ENCODE data around the gene XXYLT1.

Gene XXYLT1

DNA sequence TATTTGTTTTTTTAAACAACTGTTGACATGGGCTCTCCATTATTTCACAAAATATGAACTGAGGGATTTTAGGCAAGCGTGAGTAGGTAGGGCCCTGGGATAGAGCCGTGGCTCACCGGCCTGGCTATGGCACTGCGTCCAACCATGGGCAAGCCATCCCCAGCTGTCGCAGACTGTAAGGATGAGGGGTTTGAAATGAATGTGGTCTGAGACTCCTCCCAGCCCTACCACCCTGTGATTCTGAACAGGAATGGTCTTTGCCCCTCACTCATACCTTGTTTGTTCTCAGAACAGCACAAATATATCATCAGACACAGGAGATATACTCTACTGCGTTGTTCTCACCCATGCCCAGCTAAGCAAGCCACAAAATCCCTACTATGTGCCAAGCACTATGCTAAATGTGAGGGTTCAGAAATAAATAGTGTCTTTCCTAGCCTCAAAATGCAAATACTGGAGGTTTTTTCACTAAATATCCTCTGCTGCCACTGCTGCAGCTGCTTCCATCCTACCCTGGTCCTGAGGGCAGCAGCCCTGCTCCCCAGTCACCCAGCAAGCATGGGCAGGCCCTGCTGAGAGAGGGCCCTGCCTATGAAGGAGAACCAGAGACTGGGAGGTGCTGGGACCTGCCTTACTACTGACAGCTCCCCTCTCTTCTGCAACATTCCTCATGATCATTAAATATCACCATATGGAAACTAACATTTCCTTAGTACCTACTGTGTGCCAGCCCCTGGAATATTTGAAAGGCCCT lies 102.8 kb downstream of the XXYLT1 start:
- DNase-seq (ENCODE audit: low read depth in 2 of 2): no peak

DNA sequence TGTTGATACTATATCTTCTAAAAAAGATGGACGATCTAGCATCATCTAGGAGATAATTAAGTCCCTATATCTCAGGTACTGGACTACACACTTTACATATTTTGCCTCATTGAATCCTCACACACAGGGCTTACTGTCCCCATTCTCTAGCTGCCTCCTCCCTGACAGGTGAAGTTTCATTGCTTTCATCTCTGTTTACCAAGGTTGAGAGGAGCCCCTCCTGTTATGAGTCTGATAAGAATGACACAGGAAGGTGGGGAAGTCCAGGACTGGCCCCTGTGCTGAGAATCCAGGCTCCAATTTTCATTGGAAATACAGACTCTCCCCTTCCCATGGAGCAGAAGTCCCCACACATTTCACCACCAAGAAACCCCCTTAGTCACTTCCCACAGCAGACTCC lies 105.2 kb downstream of the XXYLT1 start:
- no peak for DNase-seq (ENCODE audit: low read depth in 2 of 2)

DNA sequence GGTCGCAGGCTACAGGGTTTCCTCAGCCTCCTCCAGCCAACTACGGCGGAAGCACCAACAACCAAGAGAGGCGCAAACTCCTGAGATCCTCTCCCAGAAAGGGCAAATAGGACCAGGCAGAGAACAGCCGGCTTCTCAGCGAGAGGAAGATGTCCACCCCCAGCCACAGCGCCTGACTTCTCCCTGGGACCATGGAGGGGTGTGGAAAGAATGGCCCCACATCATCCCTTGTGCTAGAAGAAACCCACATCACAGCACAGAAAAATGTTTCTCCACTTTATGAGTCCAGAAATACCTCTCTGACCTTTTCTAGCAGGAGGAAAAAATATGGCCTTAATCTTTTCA lies 105.7 kb downstream of the XXYLT1 start:
- DNase-seq (ENCODE audit: low read depth in 2 of 2): no peak

DNA sequence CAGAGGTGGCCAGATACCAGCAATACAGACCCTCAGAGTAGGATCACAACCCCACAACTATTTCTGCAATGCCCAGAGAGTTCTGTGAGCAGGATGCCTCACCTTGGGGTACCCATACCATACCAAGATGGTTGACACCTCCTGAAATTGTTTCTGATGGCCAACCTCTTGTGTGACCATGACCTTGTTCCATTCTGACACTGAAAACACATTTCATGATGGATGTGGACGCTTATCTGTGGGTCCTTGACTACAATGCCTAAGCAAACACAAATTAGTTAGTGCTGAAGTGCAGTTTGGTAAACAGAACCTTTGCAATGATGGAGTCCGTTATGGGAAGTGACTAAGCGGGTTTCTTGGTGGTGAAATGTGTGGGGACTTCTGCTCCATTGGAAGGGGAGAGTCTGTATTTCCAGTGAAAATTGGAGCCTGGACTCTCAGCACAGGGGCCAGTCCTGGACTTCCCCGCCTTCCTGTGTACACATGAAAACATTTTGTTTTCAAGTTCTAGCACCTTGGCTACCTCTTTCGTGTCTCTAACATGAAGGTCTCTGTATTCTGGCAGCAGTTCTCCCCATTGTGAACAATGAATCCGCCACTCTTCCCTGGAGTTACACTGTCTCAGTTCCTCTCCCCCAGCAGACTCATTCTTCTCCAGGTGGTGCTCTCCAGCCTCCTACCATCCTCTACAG lies 106.2 kb downstream of the XXYLT1 start:
- no peak for DNase-seq (ENCODE audit: low read depth in 2 of 2)

DNA sequence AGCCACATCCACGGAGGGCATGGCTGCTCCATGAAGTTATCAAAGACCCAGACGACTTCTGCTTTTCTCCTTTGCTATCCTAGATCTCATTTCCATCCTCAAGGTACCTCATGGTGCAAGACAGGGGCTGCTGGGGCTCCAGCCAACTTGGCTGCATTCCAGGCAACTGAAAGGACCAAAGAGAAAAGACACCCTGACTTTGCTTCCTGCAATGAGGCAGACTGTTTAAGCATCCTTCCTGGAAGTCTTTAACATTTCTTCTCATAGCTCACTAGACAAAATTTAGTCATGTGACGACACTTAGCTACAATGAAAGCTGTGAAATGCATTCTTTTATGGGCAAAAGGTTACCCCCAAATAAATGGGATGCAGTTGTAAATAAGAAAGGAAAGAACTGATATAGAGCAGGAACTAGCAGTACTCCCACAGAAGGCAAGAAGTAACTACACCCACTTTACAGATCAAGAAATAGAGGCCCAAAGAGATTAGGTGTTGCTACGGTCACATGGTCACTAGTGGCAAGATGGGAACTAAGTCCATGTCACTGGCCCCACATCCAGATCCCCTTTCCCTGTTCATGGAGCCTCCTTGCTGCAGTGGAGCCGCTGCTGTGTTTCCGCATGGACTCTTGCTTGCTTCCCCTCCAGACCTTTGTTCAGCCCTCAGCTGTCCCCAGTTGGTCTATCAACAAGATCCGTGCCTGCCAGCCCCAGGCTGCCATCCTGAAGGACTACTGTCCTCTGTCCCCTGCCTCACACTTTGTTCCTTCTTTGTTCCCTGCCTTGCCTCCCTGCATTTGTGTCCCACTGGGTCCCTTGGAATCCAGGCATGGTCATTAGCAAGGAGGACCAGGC lies 107.0 kb downstream of the XXYLT1 start:
- no peak for DNase-seq (ENCODE audit: low read depth in 2 of 2)

DNA sequence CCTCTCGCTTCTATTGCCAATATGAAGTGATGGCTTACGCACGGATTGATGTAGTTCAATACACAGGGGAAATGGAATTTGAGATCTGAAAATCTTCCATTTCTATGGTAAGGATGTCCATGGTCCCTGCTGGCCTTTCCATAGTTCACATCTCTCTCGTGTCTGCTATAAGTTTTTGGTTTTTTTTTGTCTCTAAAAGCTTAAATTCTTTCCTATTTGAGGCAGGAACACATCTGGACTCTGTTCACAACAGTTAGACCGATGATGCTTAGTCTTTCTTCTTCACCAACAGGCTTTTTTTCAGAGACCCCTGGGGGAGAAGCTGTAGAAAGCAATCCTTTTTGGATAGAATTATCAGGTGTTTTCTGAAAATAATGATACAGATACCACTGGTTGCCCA lies 108.1 kb downstream of the XXYLT1 start:
- no peak for DNase-seq (ENCODE audit: low read depth in 2 of 2)

DNA sequence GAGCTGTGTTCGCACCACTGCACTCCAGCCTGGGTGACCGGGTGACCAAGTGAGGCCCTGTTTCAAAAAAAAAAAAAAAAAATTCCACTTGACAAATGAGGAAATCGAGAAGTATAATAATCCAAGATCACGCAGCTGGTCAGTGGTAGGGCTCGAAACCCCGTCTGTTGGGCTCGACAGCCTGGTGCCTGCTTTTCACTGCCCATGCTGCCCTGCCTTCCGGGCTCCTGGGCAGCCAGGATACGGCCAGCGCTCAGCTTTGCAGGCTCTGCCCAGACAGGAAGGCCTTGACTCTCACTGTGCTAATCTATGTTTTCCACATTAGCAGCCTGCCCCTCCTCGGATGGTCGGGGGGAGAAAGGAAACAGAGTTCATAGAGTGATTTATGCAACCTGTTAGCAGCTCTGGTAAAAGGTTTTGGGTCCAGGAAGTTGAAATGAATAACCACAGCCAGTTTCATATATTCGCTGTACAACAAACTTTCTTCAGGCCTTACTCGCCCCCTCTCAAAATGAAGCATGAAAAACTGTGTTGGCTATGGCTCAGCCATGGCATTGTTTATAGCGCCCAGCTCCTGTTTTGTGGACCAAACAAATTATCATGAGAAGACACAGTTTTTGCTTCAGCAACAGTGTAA lies 108.8 kb downstream of the XXYLT1 start:
- no peak for DNase-seq (ENCODE audit: low read depth in 2 of 2)

DNA sequence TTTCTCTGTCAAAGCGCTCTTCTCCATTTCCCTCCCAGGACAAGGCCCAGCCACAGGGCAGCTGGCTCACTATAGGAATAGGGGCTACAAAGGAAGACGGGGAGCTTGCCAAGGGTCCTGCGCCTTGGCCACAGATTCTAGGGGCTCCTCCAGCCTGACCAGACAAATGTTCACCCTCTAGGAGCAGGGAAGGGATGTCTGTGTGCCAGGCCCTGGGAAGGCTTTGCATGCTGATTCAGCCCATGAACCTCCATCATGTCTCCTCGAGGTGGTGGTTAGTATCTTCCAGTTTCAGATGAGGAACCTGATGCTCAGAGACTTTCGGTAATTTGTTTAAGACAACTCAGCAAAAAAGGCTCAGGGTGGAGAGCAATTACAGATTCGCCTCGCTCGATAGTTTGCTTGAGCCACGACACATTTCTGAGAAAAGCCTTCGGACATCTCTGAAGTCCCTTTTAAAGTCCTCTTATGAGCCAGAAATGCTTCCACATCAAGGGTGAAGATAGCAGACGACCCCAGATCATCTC lies 110.0 kb downstream of the XXYLT1 start:
- no peak for DNase-seq (ENCODE audit: low read depth in 2 of 2)

DNA sequence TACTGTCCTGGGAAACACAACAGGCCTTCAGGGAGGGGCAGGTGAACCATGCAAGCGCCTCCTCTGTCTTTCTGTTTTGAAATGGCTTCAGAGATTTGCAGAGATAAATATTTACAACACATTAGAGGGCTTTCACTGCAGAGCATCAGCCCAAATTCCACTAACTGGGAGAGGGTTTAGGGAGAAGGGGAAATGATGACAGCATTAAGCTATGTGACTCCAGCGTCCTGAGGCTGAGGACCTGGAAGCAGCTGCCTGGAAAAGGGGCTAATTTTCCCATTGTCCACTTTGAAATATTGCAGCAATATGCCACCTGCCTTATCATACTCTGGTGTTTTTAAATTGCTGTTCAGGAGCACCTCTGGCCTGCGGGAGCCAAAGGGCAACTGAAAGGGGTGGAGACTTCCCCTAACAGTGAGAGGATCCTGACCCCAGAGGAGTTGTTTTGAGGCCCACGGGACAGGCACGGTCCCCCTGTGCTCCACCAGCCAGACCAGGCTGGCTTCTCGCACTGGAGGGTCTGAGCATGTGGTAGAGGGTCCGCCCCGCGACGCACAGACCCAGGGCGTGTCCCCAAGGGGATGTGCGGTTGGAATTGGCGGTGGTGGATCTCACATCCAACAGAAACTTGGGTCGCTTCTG lies 110.6 kb downstream of the XXYLT1 start:
- DNase-seq (ENCODE audit: low read depth in 2 of 2): no peak

DNA sequence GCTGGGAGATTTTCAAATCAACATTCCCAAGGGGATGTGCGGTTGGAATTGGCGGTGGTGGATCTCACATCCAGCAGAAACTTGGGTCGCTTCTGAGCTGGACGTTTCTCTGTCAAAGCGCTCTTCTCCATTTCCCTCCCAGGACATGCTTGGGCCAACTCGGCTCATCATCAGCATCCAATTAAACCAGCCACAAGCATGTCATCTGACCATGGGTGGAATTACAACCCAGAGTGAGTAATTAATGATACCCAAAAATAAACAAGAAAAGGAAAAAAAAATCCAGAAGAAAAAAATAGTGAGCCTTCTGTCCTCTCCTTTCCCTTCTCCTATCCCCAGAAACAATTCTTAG lies 111.2 kb downstream of the XXYLT1 start:
- DNase-seq (ENCODE audit: low read depth in 2 of 2): no peak

DNA sequence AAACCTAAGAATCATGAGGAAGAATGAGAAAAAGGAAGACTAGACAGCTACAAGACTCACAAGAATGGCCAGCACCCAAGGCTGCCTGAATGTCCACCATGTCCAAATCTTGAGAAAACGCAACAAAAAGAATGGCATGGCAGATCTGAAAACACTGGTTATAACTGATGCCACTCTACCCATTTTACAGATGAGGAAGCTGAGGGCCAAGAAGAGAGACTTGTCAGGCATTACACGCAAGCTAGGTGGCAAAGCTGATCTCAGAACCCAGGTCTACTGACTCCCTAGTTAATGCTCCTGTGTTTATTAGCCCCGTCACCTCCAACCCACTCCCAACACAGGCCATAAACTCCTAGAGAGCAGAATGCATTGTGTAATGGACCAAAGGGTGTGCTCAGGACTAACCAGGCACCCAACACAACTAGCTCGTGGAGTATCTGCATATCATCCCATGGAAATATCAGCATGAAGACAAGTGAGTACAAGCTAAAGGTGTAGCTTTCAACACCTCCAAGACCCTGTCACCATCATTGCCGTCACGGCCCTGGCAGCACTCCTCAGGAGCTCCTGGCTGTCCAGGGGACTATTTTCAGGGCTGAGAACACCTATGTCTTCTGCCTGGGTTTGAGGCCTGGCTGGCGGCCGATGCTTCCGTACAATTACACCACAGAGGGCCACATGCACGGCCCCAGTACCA lies 111.7 kb downstream of the XXYLT1 start:
- DNase-seq (ENCODE audit: low read depth in 2 of 2): no peak

DNA sequence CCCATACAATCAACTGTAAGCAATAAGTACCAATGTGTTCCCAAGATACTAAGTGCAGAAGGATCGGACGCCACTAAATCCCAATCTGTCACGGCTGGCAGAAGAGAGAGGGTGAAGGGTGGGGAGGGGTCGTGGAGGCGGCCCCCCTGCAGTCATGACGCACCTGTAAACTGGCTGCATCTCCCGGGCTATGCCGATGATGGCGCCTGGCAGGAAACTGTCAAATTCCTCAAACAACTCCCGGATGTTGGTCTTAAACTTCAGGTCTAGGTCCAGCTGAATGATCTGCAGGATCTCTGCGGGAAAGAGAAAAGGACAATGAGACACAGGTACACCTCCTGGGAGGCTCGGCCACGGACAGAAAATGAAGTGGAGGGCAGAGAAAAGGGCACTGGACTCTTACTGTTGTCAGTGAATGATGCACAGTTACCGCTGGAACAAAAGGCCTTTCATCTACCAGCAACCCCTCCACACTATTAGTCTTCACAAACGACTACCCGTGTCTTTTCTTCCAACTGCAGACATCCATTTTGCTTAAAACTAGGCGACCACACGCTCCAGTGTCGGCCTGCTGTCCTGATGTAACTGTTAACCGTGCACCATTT lies 114.6 kb downstream of the XXYLT1 start:
- DNase-seq (ENCODE audit: low read depth in 2 of 2): no peak

DNA sequence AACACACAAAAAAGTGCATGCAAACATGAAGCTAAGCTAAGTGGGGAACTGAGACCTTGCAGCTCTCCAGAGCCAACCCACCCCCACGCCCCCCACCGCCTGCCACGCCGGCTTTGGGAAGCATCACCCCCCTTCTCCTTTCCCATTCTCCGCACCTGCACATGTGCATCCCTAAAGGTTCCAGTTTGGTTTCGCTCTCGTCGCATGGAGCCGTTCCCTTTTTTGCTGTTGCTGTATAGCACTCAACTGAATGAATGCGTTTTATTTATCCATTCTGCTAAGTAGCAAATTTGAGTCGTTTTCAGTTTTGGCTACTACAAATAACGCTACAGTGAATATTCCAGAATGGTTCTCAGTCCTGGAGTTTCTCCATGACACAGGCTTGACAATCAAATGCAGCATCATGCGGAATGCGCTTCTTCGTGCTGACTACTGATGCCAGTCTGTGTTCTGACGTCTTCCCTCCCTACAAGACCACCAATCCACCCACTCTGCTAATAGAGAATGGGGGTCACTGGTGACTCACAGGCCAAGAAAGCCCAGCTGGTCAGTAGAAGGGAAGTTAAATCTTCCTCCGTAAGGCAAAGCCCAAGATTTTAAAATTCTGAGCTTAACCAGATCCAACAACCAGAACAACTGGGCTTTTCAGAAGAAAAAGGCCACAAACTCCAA lies 115.3 kb downstream of the XXYLT1 start:
- DNase-seq (ENCODE audit: low read depth in 2 of 2): no peak

DNA sequence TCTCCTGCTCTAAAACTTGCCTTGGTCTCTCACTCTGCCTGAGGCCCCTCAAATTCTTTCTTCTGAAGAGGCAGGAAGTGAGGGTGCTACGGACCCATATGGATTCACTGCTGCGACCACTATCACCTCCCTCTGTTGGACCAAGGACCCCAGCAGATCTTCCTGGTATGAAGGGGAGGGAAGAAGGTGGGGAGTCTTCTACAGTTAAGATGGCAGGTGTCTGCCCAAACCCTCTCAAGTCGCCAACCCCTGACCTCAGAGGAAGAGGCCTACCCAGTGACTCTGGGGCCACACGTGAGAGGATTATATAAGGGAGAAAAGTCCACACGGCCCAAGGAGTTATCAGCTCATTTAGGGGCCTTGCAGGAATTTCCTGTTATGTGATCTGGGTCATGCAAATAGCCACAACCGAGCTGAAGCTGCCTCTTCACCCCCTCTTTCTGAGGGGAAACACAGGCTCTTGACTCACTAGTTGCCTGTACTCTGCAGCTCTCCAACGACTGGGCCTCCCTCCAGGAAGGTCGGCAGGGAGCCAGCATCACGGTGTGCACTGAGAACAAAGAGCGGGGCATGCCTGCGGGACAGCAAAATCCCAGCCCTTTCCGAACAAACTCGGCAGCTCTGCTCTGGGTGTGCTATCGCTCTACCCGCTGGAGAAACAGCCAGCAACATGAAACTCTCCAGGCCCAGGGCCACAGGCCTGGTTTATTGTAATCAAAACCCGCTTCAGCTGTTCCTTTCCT lies 116.0 kb downstream of the XXYLT1 start:
- no peak for DNase-seq (ENCODE audit: low read depth in 2 of 2)

DNA sequence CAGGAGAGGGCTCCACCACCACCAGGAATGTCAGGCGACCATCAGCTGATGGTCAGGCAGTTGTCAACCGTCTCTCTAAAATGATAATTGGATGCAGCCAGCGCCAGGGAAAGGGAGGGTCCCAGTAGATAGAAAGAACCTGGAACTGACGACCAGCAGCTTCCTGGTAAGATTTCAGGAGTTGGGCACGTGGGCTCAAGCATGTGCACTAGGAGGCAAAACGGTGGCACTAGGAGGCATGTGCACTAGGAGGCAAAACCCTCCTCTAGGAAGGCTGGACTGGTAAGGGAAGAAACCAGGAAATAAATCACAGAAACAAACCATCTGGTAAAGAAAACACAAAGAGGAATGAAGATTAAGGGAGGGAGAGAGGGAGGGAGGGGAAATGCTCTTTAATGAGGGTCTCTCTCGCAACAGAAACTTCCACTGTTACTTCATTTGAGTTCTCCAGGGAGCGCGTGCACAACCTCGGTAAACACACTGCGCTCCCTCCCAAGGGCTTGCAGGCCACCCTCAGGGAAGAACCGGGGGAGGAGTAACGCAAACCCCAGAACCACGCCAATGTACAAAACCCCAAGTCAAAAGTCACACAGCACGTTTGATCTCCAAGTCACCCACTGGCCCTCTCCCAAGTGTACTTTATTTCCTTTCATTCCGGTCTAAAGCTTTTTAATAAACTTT lies 116.7 kb downstream of the XXYLT1 start:
- no peak for DNase-seq (ENCODE audit: low read depth in 2 of 2)

DNA sequence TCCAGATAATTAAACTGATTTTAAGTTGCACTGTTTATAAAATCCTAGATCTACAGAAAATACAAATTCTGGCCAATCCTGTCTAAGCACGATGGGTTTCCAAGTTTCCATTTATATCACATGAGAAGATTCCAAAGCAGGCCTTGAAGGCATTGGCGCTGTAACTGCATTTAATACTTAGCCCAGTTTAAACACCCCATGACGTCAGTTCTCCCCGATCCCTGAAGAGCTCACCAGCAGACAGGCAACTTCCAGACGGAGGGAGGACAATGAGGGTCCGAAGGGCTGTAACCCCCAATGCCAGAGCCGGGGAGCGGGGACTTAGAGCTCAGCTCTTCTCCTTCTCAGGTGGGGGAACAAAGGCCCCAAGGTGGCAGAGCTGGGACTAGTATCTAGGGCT lies 117.3 kb downstream of the XXYLT1 start:
- no peak for DNase-seq (ENCODE audit: low read depth in 2 of 2)

DNA sequence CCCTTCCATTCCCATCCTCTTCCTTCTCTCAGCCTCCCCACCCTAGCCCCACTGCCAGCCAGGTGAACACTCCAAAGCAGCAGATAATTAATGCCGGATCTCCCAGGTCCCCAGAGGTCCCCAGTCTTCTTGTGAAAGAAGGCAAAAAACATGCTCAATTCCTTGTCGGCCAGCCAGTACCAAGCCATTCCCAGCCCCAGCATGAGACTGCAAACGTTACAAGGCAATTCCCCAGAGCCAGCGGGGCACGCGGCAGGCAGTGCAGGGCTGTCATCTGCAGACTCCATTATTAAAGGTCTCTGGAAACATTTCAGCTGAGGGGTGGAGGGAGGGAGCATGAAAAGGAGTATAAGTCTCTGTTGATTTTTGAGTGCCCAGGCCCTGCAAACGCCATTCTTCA lies 117.8 kb downstream of the XXYLT1 start:
- DNase-seq (ENCODE audit: low read depth in 2 of 2): no peak

DNA sequence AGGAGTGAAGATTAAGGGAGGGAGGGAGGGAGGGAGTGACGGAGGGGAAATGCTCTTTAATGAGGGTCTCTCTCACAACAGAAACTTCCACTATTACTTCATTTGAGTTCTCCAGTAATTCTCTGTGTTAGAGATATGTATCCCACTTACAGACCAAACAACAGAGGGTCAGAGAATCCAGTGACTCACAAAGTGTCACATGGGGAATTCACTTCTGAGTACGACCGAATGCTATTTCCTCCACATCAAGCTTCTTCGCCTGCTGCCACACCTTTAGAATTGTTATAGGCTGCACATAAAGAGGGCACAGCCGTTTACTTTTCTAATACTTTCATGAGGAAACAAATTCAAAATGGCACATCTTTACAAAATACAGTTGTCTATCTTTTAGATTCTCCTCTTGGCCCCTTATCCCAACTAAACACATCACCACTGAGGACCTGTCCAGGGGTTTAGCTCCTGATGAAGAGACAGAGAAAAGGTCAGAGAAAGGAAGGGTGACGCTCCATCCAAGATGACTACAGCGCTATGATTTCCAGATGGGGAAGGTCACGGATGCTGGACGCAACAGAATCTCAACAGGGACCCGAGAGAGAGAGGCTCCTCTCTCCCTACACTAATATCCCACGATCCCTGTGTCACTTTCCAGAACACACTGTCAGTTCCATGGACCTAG lies 119.0 kb downstream of the XXYLT1 start:
- DNase-seq (ENCODE audit: low read depth in 2 of 2): no peak

Measured in stimulated activated CD8-positive, alpha-beta memory T cell treated with anti-CD3 and anti-CD28 coated beads, Interleukin-7, amount 100 ng/mL, for 4 hours (primary cell).